ENCODE results near the gene ALK. TPM values are rescaled to one million over a fixed set of nuclear protein-coding genes. Genes with fewer than 3 reads are reported as not detected.

The ALK gene
- total RNA-seq, 1 experiment from 2014 or later = not detected

DNA sequence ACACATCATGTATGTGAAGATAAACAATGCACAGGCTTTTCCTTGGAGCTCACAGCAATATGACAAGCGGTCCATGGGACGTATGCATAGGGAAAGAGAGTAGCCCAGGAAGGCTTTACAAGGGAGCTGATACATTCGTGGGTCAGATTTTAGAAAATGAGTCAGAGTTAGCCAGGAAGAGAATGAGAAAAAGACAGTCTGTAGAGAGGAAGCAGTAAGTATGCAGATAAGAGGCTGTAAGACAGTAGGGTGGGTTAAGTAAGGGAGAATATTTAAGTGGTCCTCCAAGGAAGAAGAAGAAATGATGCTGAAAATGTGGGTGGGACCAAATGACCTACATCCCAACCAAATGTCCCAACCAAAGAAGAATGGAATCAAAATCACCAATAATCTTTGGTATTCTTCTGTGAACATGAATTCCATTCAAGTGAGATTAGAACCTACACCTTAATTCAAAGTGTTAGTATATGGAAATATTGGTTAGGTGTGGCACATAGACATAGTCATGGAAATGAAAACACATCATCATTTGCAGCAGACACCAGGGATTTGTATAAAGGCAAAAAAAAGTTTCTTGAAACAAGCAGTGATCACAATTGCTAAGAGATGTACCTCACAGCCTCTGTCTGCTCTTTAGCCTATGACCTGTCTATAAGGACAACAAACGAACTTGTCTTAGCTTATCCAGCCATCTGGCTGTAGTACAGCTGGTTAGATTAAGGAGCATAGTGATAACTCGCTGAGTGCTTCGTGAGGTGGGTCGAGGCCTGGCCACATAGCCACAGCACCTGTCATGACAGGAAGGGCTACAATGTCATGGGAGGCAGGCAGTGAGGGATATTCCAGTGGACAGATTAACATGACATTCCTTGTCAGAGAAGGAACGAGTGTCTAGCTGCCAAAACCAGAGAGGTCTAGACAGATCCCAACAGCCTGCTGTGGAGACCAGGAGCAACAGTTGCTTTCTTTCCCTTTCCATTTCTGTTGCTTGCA lies 133.6 kb downstream of the ALK start:
- no peaks in the 10 kb centered on the region for H4K20me1 ChIP-seq (ENCODE audit: control insufficient read depth, insufficient read depth, insufficient read length)
- H3K27ac Mint-ChIP-seq = no peak overlapping the region
- H3K4me1 ChIP-seq (ENCODE audit: insufficient read depth, low read length) = peaks cover 1% of the 10 kb centered on the region; the same call in 1 of the 2 replicates
- H4K91ac ChIP-seq (ENCODE audit: insufficient read length, low read depth, low read length) = no peak overlapping the region
- H3K4me3 Mint-ChIP-seq = no peak overlapping the region
- no peak overlapping the region for H4K5ac ChIP-seq (ENCODE audit: insufficient read length, low read depth, low read length)
- H2BK12ac ChIP-seq (ENCODE audit: insufficient read length, low read depth, low read length) = no peak overlapping the region
- no peak overlapping the region for H3K56ac ChIP-seq (ENCODE audit: insufficient read length, low read depth, low read length)
- H2BK5ac ChIP-seq (ENCODE audit: insufficient read length, low read length) = no peak overlapping the region
- H2BK15ac ChIP-seq (ENCODE audit: low read depth, low read length) = no peak overlapping the region
- H3K9ac ChIP-seq (ENCODE audit: extremely low read depth, insufficient read length, low read length) = no peak overlapping the region
- H3K4me1 Mint-ChIP-seq = peaks cover 5 to 6% of the 10 kb centered on the region in 2 experiments
- WGBS (ENCODE audit: extremely low coverage, insufficient read length, low lambda C conversion rate) = no CpG with 5 or more reads among the region's 8 CpGs
- no peak overlapping the region for H3K18ac ChIP-seq (ENCODE audit: insufficient read length, low read depth, low read length)
- no peak overlapping the region for H3K14ac ChIP-seq (ENCODE audit: insufficient read depth, low read length)
- no peak overlapping the region for H4K8ac ChIP-seq (replicated peaks; ENCODE audit: insufficient read length, low read depth, low read length)
- H3K9me3 Mint-ChIP-seq = peaks cover 0 to 3% of the 10 kb centered on the region in 2 experiments; a peak in 3 of 5 replicates
- no peaks in the 10 kb centered on the region for H3K79me1 ChIP-seq (ENCODE audit: insufficient read depth, low read depth, low read length, poor library complexity, severe bottlenecking)
- TF ChIP-seq, protein P1, sequence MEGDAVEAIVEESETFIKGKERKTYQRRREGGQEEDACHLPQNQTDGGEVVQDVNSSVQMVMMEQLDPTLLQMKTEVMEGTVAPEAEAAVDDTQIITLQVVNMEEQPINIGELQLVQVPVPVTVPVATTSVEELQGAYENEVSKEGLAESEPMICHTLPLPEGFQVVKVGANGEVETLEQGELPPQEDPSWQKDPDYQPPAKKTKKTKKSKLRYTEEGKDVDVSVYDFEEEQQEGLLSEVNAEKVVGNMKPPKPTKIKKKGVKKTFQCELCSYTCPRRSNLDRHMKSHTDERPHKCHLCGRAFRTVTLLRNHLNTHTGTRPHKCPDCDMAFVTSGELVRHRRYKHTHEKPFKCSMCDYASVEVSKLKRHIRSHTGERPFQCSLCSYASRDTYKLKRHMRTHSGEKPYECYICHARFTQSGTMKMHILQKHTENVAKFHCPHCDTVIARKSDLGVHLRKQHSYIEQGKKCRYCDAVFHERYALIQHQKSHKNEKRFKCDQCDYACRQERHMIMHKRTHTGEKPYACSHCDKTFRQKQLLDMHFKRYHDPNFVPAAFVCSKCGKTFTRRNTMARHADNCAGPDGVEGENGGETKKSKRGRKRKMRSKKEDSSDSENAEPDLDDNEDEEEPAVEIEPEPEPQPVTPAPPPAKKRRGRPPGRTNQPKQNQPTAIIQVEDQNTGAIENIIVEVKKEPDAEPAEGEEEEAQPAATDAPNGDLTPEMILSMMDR (conservative IDR thresholded peaks at IDR 0.05) = no peak
- no peak overlapping the region for H3K4ac ChIP-seq (ENCODE audit: low read depth, low read length)
- H3K23ac ChIP-seq (ENCODE audit: insufficient read length, low read depth, low read length) = no peak overlapping the region
- no peak for DNase-seq
- no peaks in the 10 kb centered on the region for H3K27me3 ChIP-seq (ENCODE audit: insufficient read depth, low read length)
- H3K4me2 ChIP-seq (ENCODE audit: insufficient read depth, insufficient read length, low read length) = no peak overlapping the region
- H3K36me3 Mint-ChIP-seq (ENCODE audit: insufficient read depth in 1 of 3, low read depth in 3 of 3) = no peaks in the 10 kb centered on the region
- H3K23me2 ChIP-seq (ENCODE audit: insufficient read length, low read depth, low read length, poor library complexity, severe bottlenecking) = no peaks in the 10 kb centered on the region
- H3K79me2 ChIP-seq (ENCODE audit: insufficient read depth, low read length) = no peaks in the 10 kb centered on the region
- no peak overlapping the region for H3K27ac ChIP-seq (ENCODE audit: insufficient read length, low read depth, low read length)
- H2BK120ac ChIP-seq (ENCODE audit: low read depth, low read length, poor library complexity, severe bottlenecking) = no peak overlapping the region
- H2AFZ ChIP-seq (ENCODE audit: low read length) = no peak overlapping the region
- no peaks in the 10 kb centered on the region for H3K9me3 ChIP-seq (ENCODE audit: control insufficient read depth, low read depth, low read length)
- no peak overlapping the region for H2BK20ac ChIP-seq (ENCODE audit: low read depth, low read length, poor library complexity, severe bottlenecking)
- no peak overlapping the region for H2AK5ac ChIP-seq (ENCODE audit: insufficient read length, low read length)
- no peaks in the 10 kb centered on the region; the same call in 1 of the 2 replicates for H3K27me3 Mint-ChIP-seq (ENCODE audit: low read depth)
- no peak overlapping the region for H3T11ph ChIP-seq (ENCODE audit: low read length)
